ENCODE data around the gene TSHZ2.

TSHZ2 gene

DNA sequence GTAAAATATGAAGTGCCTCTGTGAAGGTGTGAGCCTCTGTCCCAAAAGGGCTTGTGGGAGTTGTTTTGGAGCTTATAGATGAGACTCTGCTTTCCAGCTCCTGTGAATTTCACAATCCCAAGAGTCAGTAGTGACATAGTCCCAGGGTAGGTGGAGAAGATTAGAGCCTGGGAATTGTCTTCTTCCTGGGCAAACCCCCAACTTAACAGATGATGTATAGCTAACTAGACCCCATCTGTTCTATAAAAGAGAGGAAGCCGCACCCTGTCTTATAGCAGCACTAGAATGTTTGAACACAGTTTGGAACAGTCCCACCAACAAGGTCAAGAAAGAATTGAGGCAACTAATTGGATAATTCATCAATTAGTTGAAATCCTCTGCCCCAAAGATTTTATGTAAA lies 326.8 kb downstream of the TSHZ2 start:
- Histone ChIP-seq H3K4me1 (ENCODE audit: control insufficient read depth in 5 of 5, insufficient read depth in 5 of 5, low read length in 5 of 5) (peaks cover 0 to 9% (median 0%) of the 10 kb centered on the region in 5 donors), H3K4me3 (ENCODE audit: low read depth in 1 of 5, low read length in 5 of 5) (no peak overlapping the region), H3K36me3 (ENCODE audit: control insufficient read depth in 5 of 5, insufficient read depth in 5 of 5, low read length in 5 of 5) (no peaks in the 10 kb centered on the region), H3K9me3 (ENCODE audit: control insufficient read depth in 5 of 5, low read length in 5 of 5) (no peaks in the 10 kb centered on the region), H3K27me3 (ENCODE audit: control insufficient read depth in 5 of 5, insufficient read depth in 4 of 5, low read length in 5 of 5) (no peaks in the 10 kb centered on the region), H3K27ac (ENCODE audit: low read depth, low read length) (no peak overlapping the region), H3K9ac (ENCODE audit: low read length in 5 of 5) (no peak overlapping the region)

DNA sequence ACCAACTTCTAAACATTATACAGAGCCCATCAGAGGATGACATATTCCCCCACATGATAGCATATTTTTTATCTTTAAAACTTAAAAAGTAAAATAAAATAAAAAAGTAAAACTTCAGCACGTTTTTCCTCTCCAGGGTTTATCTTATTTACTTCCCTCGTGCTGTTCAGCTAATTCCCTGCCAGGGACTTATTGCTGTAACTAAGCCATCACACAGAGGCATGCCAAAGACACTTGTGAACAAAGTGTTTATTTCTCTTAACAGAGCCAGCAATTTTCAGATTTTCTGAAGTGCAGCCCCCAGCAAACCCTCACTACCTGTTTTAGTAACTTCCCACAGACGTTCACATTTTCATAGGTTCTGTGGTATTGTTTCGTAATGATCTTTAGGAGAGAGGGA lies 327.7 kb downstream of the TSHZ2 start:
- Histone ChIP-seq H3K4me3 (ENCODE audit: low read depth in 1 of 5, low read length in 5 of 5) (no peak overlapping the region), H3K4me1 (ENCODE audit: control insufficient read depth in 5 of 5, insufficient read depth in 5 of 5, low read length in 5 of 5) (peaks cover 0 to 9% (median 0%) of the 10 kb centered on the region in 5 donors), H3K9ac (ENCODE audit: low read length in 5 of 5) (no peak overlapping the region), H3K36me3 (ENCODE audit: control insufficient read depth in 5 of 5, insufficient read depth in 5 of 5, low read length in 5 of 5) (no peaks in the 10 kb centered on the region), H3K9me3 (ENCODE audit: control insufficient read depth in 5 of 5, low read length in 5 of 5) (no peaks in the 10 kb centered on the region), H3K27me3 (ENCODE audit: control insufficient read depth in 5 of 5, insufficient read depth in 4 of 5, low read length in 5 of 5) (no peaks in the 10 kb centered on the region), H3K27ac (ENCODE audit: low read depth, low read length) (no peak overlapping the region)

DNA sequence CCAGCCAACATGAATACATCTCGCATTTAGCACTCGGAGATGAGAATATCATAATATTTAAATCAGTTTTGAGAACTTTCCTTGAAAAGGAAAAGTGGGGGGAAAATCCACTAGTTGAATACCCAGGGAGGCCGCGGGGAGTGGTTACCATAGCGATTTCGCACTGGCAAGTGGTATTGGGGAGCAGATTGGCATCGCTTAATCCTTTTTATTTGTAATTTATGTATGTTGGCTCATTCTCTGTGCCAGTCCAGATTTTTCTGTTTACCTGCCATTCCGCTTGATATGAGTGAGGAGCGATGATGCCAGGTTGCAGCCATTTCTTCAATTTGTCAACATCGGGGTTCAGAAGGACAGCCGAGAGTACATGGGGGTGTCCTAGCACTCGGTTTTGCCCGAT lies 329.7 kb downstream of the TSHZ2 start:
- H3K9me3 ChIP-seq (ENCODE audit: control insufficient read depth in 5 of 5, low read length in 5 of 5): no peaks in the 10 kb centered on the region
- no peaks in the 10 kb centered on the region for H3K27me3 ChIP-seq (ENCODE audit: control insufficient read depth in 5 of 5, insufficient read depth in 4 of 5, low read length in 5 of 5)
- no peaks in the 10 kb centered on the region for H3K36me3 ChIP-seq (ENCODE audit: control insufficient read depth in 5 of 5, insufficient read depth in 5 of 5, low read length in 5 of 5)
- no peak overlapping the region for H3K9ac ChIP-seq (ENCODE audit: low read length in 5 of 5)
- no peak overlapping the region for H3K4me3 ChIP-seq (ENCODE audit: low read depth in 1 of 5, low read length in 5 of 5)
- H3K27ac ChIP-seq (ENCODE audit: low read depth, low read length): no peak overlapping the region
- H3K4me1 ChIP-seq (ENCODE audit: control insufficient read depth in 5 of 5, insufficient read depth in 5 of 5, low read length in 5 of 5): peaks cover 0 to 5% (median 0%) of the 10 kb centered on the region in 5 donors

DNA sequence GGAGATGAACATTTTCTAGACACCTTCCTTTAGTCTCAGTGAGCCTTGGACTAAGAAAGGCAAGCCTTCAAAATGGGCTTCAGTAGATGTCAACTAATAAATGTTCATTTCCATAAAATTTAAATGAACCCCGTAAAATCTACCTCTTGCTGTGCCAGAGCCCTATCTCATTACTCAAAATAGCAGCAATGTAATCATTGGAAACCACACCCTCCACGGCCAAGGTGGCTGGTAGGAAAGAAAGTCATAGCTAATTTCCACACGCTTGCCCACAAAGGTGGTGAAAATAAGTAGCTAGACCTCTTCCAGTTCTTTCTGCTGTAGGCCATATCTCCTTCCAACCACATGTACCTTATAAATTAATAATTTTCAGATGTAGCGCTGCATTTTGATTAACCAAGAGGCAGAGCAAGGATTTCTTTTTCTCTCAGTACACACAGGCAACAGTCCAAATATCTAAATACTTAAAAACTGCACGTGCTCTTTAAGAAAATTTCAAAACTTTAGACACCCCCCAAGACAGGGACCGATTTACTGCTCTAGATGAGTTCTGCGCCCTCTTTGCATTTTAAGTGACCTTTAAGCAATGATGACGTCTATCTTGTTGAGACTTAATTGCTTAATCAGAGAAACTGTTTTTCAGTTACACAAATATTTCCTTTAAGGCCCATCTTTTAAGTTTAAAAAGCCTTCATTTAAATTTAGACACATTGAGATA lies 330.7 kb downstream of the TSHZ2 start:
- Histone ChIP-seq H3K9me3 (ENCODE audit: control insufficient read depth in 5 of 5, low read length in 5 of 5) (no peaks in the 10 kb centered on the region), H3K4me1 (ENCODE audit: control insufficient read depth in 5 of 5, insufficient read depth in 5 of 5, low read length in 5 of 5) (peaks cover 0 to 5% (median 0%) of the 10 kb centered on the region in 5 donors), H3K4me3 (ENCODE audit: low read depth in 1 of 5, low read length in 5 of 5) (no peak overlapping the region), H3K9ac (ENCODE audit: low read length in 5 of 5) (no peak overlapping the region), H3K27ac (ENCODE audit: low read depth, low read length) (no peak overlapping the region), H3K36me3 (ENCODE audit: control insufficient read depth in 5 of 5, insufficient read depth in 5 of 5, low read length in 5 of 5) (no peaks in the 10 kb centered on the region), H3K27me3 (ENCODE audit: control insufficient read depth in 5 of 5, insufficient read depth in 4 of 5, low read length in 5 of 5) (no peaks in the 10 kb centered on the region)

DNA sequence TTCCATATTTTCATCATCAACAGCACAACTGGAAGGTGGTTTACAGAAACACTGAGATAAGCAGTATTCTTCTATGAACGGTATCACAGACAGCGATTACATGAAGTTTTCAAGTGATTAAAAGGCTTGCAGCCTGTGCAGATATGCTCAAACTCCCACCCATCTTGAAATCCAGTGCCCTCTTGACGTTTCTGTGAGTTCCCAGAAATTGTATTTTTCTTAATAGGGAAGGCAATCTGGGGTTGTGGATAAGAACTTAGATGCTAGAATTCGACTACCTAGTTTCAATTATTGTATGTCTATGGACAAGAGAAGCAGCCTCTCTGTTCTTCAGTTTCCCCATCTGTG lies 331.2 kb downstream of the TSHZ2 start:
- Histone ChIP-seq H3K27ac (ENCODE audit: low read depth, low read length) (no peak overlapping the region), H3K4me1 (ENCODE audit: control insufficient read depth in 5 of 5, insufficient read depth in 5 of 5, low read length in 5 of 5) (peaks cover 0 to 5% (median 0%) of the 10 kb centered on the region in 5 donors), H3K9me3 (ENCODE audit: control insufficient read depth in 5 of 5, low read length in 5 of 5) (no peaks in the 10 kb centered on the region), H3K27me3 (ENCODE audit: control insufficient read depth in 5 of 5, insufficient read depth in 4 of 5, low read length in 5 of 5) (no peaks in the 10 kb centered on the region), H3K9ac (ENCODE audit: low read length in 5 of 5) (no peak overlapping the region), H3K4me3 (ENCODE audit: low read depth in 1 of 5, low read length in 5 of 5) (no peak overlapping the region), H3K36me3 (ENCODE audit: control insufficient read depth in 5 of 5, insufficient read depth in 5 of 5, low read length in 5 of 5) (no peaks in the 10 kb centered on the region)

DNA sequence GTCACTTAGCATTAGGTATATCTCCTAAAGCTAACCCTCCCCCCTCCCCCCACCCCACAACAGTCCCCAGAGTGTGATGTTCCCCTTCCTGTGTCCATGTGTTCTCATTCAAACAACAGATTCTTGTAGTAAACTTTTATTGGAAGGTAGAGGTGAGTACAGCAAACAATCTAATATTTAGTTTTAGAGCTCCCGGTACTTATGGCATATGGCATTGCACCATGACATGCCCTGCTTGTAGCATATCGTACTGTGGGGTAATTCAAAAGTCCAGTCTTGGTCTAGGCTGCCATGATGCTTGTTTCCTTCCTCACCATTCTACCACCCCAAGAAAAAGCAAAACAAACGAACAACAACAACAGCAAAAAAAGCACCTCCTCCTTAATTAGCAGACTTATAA lies 332.0 kb downstream of the TSHZ2 start:
- no peaks in the 10 kb centered on the region for H3K27me3 ChIP-seq (ENCODE audit: control insufficient read depth in 5 of 5, insufficient read depth in 4 of 5, low read length in 5 of 5)
- no peaks in the 10 kb centered on the region for H3K9me3 ChIP-seq (ENCODE audit: control insufficient read depth in 5 of 5, low read length in 5 of 5)
- no peak overlapping the region for H3K27ac ChIP-seq (ENCODE audit: low read depth, low read length)
- peaks cover 0 to 5% (median 0%) of the 10 kb centered on the region in 5 donors for H3K4me1 ChIP-seq (ENCODE audit: control insufficient read depth in 5 of 5, insufficient read depth in 5 of 5, low read length in 5 of 5)
- no peak overlapping the region for H3K9ac ChIP-seq (ENCODE audit: low read length in 5 of 5)
- no peaks in the 10 kb centered on the region for H3K36me3 ChIP-seq (ENCODE audit: control insufficient read depth in 5 of 5, insufficient read depth in 5 of 5, low read length in 5 of 5)
- no peak overlapping the region for H3K4me3 ChIP-seq (ENCODE audit: low read depth in 1 of 5, low read length in 5 of 5)

DNA sequence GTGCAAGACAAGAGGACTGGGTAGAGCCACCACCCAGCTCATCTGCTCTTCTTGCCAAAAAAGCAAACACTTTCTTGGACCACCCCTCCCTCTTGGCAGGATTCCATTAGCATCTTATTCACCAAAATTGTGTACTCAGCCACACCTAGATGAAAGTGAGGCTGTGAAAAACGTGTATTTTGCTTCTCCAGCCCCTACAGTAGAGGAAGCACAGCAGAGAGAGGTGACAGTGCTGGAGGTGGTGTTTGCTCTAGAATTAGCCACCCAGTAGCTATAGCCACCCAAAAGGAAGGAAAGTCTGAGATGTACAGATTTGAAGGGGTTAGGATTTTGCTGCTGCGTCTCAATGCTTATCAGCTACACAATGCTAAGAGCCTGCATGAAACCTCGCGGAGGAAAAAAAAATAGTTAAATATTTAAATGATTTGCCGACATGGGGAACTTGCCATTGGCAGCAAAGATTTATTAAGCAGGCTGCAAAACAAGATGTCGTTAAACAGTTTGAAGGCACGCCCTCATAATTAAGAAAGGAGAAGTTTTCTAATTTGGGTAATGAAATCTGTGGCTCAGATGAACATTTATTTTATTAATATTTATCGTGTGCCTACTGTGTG lies 334.1 kb downstream of the TSHZ2 start:
- Histone ChIP-seq H3K27me3 (ENCODE audit: control insufficient read depth in 5 of 5, insufficient read depth in 4 of 5, low read length in 5 of 5) (no peaks in the 10 kb centered on the region), H3K27ac (ENCODE audit: low read depth, low read length) (no peak overlapping the region), H3K4me3 (ENCODE audit: low read depth in 1 of 5, low read length in 5 of 5) (no peak overlapping the region), H3K36me3 (ENCODE audit: control insufficient read depth in 5 of 5, insufficient read depth in 5 of 5, low read length in 5 of 5) (no peaks in the 10 kb centered on the region), H3K4me1 (ENCODE audit: control insufficient read depth in 5 of 5, insufficient read depth in 5 of 5, low read length in 5 of 5) (no peaks in the 10 kb centered on the region), H3K9me3 (ENCODE audit: control insufficient read depth in 5 of 5, low read length in 5 of 5) (peaks cover 0 to 4% (median 3%) of the 10 kb centered on the region in 5 donors), H3K9ac (ENCODE audit: low read length in 5 of 5) (no peak overlapping the region)

DNA sequence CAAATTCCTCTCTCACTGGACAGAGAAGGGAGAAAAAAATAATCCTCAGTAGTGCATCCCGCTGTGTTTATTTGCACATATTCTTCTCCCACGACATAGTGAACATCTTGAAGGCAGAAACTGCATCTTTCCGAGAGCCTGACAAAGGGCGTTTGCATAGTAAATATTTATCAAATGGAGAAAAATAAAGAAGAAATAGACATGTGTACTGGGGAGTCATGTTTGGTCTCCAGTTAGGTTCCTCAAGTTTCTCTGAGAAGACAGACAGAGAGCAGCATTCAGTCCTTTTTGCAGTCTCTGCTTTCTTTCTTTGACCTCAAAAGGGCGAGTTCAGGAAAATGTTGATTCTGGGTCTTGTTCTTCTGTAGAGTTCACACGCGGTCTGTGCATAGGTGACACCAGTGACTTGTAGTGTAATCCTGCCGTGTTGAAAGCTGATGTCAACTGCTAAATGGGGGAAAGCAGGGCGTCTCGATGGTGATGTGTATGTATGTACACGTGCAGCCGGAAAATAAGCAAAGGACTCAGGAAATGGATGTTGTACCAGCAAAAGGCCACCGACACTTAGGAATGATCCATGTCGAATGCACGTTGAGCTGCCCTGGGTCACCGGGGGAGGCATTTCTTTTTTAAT lies 335.9 kb downstream of the TSHZ2 start:
- no peaks in the 10 kb centered on the region for H3K4me1 ChIP-seq (ENCODE audit: control insufficient read depth in 5 of 5, insufficient read depth in 5 of 5, low read length in 5 of 5)
- H3K36me3 ChIP-seq (ENCODE audit: control insufficient read depth in 5 of 5, insufficient read depth in 5 of 5, low read length in 5 of 5): no peaks in the 10 kb centered on the region
- H3K9me3 ChIP-seq (ENCODE audit: control insufficient read depth in 5 of 5, low read length in 5 of 5): peaks cover 0 to 4% (median 3%) of the 10 kb centered on the region in 5 donors
- H3K4me3 ChIP-seq (ENCODE audit: low read depth in 1 of 5, low read length in 5 of 5): no peak overlapping the region
- H3K9ac ChIP-seq (ENCODE audit: low read length in 5 of 5): no peak overlapping the region
- H3K27me3 ChIP-seq (ENCODE audit: control insufficient read depth in 5 of 5, insufficient read depth in 4 of 5, low read length in 5 of 5): no peaks in the 10 kb centered on the region
- H3K27ac ChIP-seq (ENCODE audit: low read depth, low read length): no peak overlapping the region

DNA sequence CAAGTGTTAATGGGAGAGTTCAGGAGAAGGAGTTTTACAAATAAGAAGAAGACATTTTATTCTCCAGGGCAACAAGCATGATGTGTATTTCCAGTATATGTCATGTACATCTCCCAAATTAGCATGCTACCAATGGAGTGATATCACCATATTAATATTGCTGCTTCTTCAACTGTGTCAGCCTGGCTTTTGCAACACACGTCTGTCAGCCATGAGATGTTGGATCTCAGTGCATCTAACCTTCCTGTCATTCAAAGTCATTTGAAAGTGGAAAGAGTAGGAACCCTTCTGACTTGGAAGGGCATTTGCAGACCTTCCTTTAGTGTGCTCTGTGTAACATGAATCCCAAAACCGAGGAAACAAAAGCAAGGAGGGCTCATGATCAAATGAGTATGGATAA lies 337.4 kb downstream of the TSHZ2 start:
- Histone ChIP-seq H3K4me1 (ENCODE audit: control insufficient read depth in 5 of 5, insufficient read depth in 5 of 5, low read length in 5 of 5) (no peaks in the 10 kb centered on the region), H3K9ac (ENCODE audit: low read length in 5 of 5) (no peak overlapping the region), H3K9me3 (ENCODE audit: control insufficient read depth in 5 of 5, low read length in 5 of 5) (peaks cover 0 to 4% (median 3%) of the 10 kb centered on the region in 5 donors), H3K4me3 (ENCODE audit: low read depth in 1 of 5, low read length in 5 of 5) (no peak overlapping the region), H3K27ac (ENCODE audit: low read depth, low read length) (no peak overlapping the region), H3K27me3 (ENCODE audit: control insufficient read depth in 5 of 5, insufficient read depth in 4 of 5, low read length in 5 of 5) (no peaks in the 10 kb centered on the region), H3K36me3 (ENCODE audit: control insufficient read depth in 5 of 5, insufficient read depth in 5 of 5, low read length in 5 of 5) (no peaks in the 10 kb centered on the region)

DNA sequence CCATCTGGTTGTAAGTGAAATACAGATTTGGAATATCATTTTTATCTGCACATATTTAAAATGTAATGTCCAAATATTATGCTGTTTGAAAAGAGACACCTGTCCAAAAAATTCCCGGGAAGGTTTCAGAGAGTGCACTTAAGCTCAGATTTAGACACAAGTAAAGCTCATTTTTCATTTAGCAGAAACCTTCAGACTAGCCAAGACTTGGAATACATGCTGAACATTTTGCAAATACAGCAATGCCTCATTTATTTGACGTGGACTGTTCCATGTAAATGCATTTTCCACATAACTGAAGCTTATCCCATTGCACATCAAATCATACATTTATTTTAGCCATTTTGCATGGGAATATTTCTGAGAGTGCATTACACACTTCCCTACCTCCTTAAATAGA lies 340.8 kb downstream of the TSHZ2 start:
- no peaks in the 10 kb centered on the region for H3K36me3 ChIP-seq (ENCODE audit: control insufficient read depth in 5 of 5, insufficient read depth in 5 of 5, low read length in 5 of 5)
- no peak overlapping the region for H3K27ac ChIP-seq (ENCODE audit: low read depth, low read length)
- H3K4me1 ChIP-seq (ENCODE audit: control insufficient read depth in 5 of 5, insufficient read depth in 5 of 5, low read length in 5 of 5): no peaks in the 10 kb centered on the region
- H3K27me3 ChIP-seq (ENCODE audit: control insufficient read depth in 5 of 5, insufficient read depth in 4 of 5, low read length in 5 of 5): no peaks in the 10 kb centered on the region
- no peak overlapping the region for H3K4me3 ChIP-seq (ENCODE audit: low read depth in 1 of 5, low read length in 5 of 5)
- no peak overlapping the region for H3K9ac ChIP-seq (ENCODE audit: low read length in 5 of 5)
- peaks cover 0 to 4% (median 3%) of the 10 kb centered on the region in 5 donors for H3K9me3 ChIP-seq (ENCODE audit: control insufficient read depth in 5 of 5, low read length in 5 of 5)
